Spleen (tissue), 11 donors: ENCODE measurements around the gene TUBA4B. TPM values are rescaled to one million over a fixed set of nuclear protein-coding genes. Genes with fewer than 3 reads are reported as not detected.

Source experiments
- DNase-seq: peaks from one replicate; pipeline ENCODE4 v3.0.0-alpha.2; 2020
- H3K27ac ChIP-seq, 8 donors: fragments of 200-600 bp; sonication (generic) in 7 of 8; 1 replicate in 4 of 8; 2 replicates in 4 of 8; pipeline versions ENCODE4 v1.5.0 to v1.8.0; 2016 to 2021; ENCODE audit warnings: inconsistent platforms in 4 of 8, mild to moderate bottlenecking in 4 of 8, moderate library complexity in 1 of 8
- H3K27me3 ChIP-seq, 7 donors: fragments of 200-600 bp; sonication (generic) in 6 of 7; replicated peaks in 1 of 7; 1 replicate in 4 of 7; 2 replicates in 3 of 7; pipeline versions ENCODE4 v1.5.0 to v1.8.0; 2016 to 2021; ENCODE audit warnings: inconsistent platforms in 3 of 7, mild to moderate bottlenecking in 1 of 7
- H3K36me3 ChIP-seq, 6 donors: fragments of 200-600 bp; sonication (generic) in 5 of 6; 1 replicate in 4 of 6; 2 replicates in 2 of 6; pipeline versions ENCODE4 v1.5.0 to v1.8.0; 2016 to 2021; ENCODE audit warnings: inconsistent platforms in 2 of 6
- H3K4me1 ChIP-seq, 6 donors: fragments of 200-600 bp; sonication (generic) in 5 of 6; 1 replicate in 3 of 6; 2 replicates in 3 of 6; pipeline versions ENCODE4 v1.5.0 to v1.8.0; 2016 to 2021; ENCODE audit warnings: inconsistent platforms in 3 of 6
- H3K4me3 ChIP-seq, 8 donors: fragments of 200-600 bp; sonication (generic) in 7 of 8; 1 replicate in 4 of 8; 2 replicates in 4 of 8; pipeline versions ENCODE4 v1.5.0 to v1.8.0; 2016 to 2021; ENCODE audit warnings: inconsistent platforms in 4 of 8, mild to moderate bottlenecking in 4 of 8, moderate library complexity in 2 of 8
- H3K9me3 ChIP-seq, 8 donors: fragments of 200-600 bp; sonication (generic) in 7 of 8; 1 replicate in 4 of 8; 2 replicates in 4 of 8; pipeline versions ENCODE4 v1.5.0 to v1.8.0; 2016 to 2021; ENCODE audit warnings: inconsistent platforms in 4 of 8
- CTCF ChIP-seq, 11 experiments: fragments of 200-600 bp in 7 of 11; fragments of 450-650 bp in 4 of 11; sonication (generic) in 4 of 11; IDR thresholded peaks in 8 of 11; conservative IDR thresholded peaks in 3 of 11; 1 replicate in 7 of 11; 2 replicates in 4 of 11; pipeline versions ENCODE4 v1.4.0 to v1.8.0; 2016 to 2021; ENCODE audit warnings: antibody characterized with exemption in 11 of 11, inconsistent platforms in 4 of 11, mild to moderate bottlenecking in 1 of 11
- POLR2A ChIP-seq, 3 donors: fragments of 450-650 bp; IDR thresholded peaks; one replicate each; pipeline ENCODE4 v1.5.1; 2017; ENCODE audit warnings: antibody characterized with exemption in 3 of 3, mild to moderate bottlenecking in 1 of 3
- POLR2AphosphoS5 ChIP-seq, 3 donors: sonication (generic); formaldehyde crosslinking; IDR thresholded peaks; one replicate each; pipeline ENCODE4 v1.5.1; 2017; ENCODE audit warnings: antibody characterized with exemption in 3 of 3
- WGBS, 5 donors: extraction: QIAGEN DNeasy Blood & Tissue Kit in 3 of 5; methylation state at CpG; one replicate each; pipeline versions ENCODE4 v1.1.5 to v1.1.7; 2013 to 2018; 5-methylcytosine and 5-hydroxymethylcytosine counted together
- intact Hi-C: fragments of 100-400 bp; cut with DNase I; formaldehyde crosslinking; loops from one replicate; pipeline ENCODE4 v1.15.0; 2023; ENCODE audit warnings: low total_unique reads
- polyA plus RNA-seq, 3 donors: library from polyadenylated mRNA; stranded (reverse); fragments of 200-250 nt; gene quantifications; one replicate each; pipeline ENCODE4 v1.2.1, GENCODE V29; 2013
- total RNA-seq, 7 donors: library from RNA; depleted of rRNA in 3 of 7; stranded (reverse); fragments of >200 nt in 3 of 7; fragmentation: NEBNext Ultra II Directional in 4 of 7; extraction: Animal tissue kit (Norgen Biotek cat#: 25700) in 4 of 7; gene quantifications; one replicate each; pipeline versions ENCODE4 v1.1.0 to v1.2.1, GENCODE V29; 2016 to 2021
- donor health status: healthy with polysubstance abuse.
- donor health status: DM: no; HTN: no; CAD: no; lungs with moderate emphysema.
- donor health status: DM: no; HTN: no; CAD: no.
- donor health status: Bipolar disorder and iron deficiency.
- donor health status: healthy.
- donor health status: DM: no; HTN: no; CAD: no.
- donor health status: DM: yes; HTN: yes; CAD: no.

TUBA4B gene
- total and polyA plus RNA-seq, 10 donors = not detected

DNA sequence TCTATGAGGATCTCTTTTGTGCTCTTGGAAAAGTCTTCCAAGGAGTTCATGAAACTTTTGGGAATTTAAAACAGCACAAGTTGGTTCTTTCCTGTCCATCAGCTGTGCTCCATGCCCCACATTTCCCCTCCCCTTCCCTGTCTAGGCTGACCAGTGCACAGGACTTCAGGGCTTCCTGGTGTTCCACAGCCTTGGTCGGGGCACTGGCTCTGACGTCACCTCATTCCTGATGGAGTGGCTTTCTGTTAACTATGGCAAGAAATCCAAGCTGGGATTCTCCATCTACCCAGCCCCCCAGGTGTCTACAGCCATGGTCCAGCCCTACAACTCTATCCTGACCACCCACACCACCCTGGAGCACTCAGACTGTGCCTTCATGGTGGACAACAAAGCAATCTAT lies 18.0 kb downstream of the TUBA4B start:
- intact Hi-C loops = no loop called here
- no peak overlapping the region for H3K27ac ChIP-seq

GRCh38 chr2:219272356-219272755 lies 19.3 kb downstream of the TUBA4B start:
- Histone ChIP-seq H3K4me1 (peaks cover 0 to 26% (median 15%) of the 10 kb centered on the region in 6 donors), H3K27me3 (no peaks in the 10 kb centered on the region), H3K4me3 (no peak overlapping the region), H3K27ac (no peak overlapping the region), H3K9me3 (no peaks in the 10 kb centered on the region), H3K36me3 (no peaks in the 10 kb centered on the region)
- DNase-seq = no peak
- TF ChIP-seq POLR2A (IDR thresholded peaks at IDR 0.05) = no peak
- TF ChIP-seq POLR2AphosphoS5 (IDR thresholded peaks at IDR 0.05) = no peak
- no peak for TF ChIP-seq CTCF (IDR thresholded peaks at IDR 0.05 in 8 of 11, conservative IDR thresholded peaks at IDR 0.05 in 3 of 11)
- intact Hi-C loops = no loop called here
- 80 to 87% (median 86%) methylated on average over 4 of the region's 4 CpGs for WGBS, 5 donors

More for the DNA sequence above, 18.0 kb downstream of the TUBA4B start:
- WGBS, 5 donors = 61 to 78% (median 74%) methylated on average over 2 of the region's 2 CpGs
- H3K27me3 ChIP-seq = no peaks in the 10 kb centered on the region
- H3K36me3 ChIP-seq = no peaks in the 10 kb centered on the region
- no peaks in the 10 kb centered on the region for H3K9me3 ChIP-seq
- peaks cover 0 to 22% (median 10%) of the 10 kb centered on the region in 6 donors for H3K4me1 ChIP-seq
- H3K4me3 ChIP-seq = no peak overlapping the region
- TF ChIP-seq POLR2AphosphoS5 (IDR thresholded peaks at IDR 0.05) = no peak
- no peak for TF ChIP-seq POLR2A (IDR thresholded peaks at IDR 0.05)
- TF ChIP-seq CTCF (IDR thresholded peaks at IDR 0.05 in 8 of 11, conservative IDR thresholded peaks at IDR 0.05 in 3 of 11) = no peak
- no peak for DNase-seq

DNA sequence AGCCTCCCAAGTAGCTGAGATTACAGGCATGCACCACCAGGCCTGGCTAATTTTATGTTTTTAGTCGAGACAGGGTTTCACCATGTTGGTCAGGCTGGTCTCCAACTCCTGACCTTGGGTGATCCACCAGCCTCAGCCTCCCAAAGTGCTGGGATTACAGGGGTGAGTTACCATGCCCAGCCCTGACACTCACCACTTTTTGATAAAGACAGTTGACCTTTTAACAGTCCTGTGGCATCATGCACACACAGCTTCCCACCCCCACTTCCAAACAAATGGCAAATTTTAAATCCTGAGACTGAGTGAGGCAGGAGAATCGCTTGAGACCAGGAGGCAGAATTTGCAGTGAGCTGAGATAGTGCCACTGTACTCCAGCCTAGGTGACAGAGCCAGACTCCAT lies 20.0 kb downstream of the TUBA4B start:
- 65 to 81% (median 73%) methylated on average over 2 of the region's 2 CpGs for WGBS, 5 donors
- Histone ChIP-seq H3K4me1 (peaks cover 6 to 32% (median 22%) of the 10 kb centered on the region in 6 donors), H3K9me3 (no peaks in the 10 kb centered on the region), H3K27ac (no peak overlapping the region), H3K36me3 (no peaks in the 10 kb centered on the region), H3K27me3 (no peaks in the 10 kb centered on the region), H3K4me3 (no peak overlapping the region)
- TF ChIP-seq CTCF (IDR thresholded peaks at IDR 0.05 in 8 of 11, conservative IDR thresholded peaks at IDR 0.05 in 3 of 11) = no peak
- no peak for TF ChIP-seq POLR2A (IDR thresholded peaks at IDR 0.05)
- TF ChIP-seq POLR2AphosphoS5 (IDR thresholded peaks at IDR 0.05) = no peak
- no peak for DNase-seq
- intact Hi-C loops = no loop called here

DNA sequence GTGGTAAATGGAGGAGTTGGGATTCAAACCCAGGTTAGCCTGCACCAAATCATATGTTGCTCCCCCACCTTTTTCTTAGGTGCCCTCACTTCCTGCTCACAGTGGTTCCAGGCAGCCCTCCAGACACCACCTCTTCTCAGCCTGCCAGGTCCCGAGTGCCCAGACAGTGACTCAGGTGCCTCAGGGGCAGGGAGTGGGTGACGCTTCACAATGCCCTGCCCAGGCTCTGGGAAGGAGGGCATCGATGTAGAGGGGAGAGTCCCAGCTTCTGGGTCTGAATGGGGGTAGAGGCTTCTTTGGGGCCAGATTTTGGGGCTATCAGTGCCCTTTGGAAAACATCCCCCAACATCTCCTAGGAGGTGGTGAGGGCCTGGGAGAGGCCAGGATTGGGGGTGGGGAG lies 20.9 kb downstream of the TUBA4B start:
- no peaks in the 10 kb centered on the region for H3K27me3 ChIP-seq
- no peaks in the 10 kb centered on the region for H3K36me3 ChIP-seq
- TF ChIP-seq CTCF (IDR thresholded peaks at IDR 0.05 in 8 of 11, conservative IDR thresholded peaks at IDR 0.05 in 3 of 11) (no peak), POLR2A (IDR thresholded peaks at IDR 0.05) (no peak), POLR2AphosphoS5 (IDR thresholded peaks at IDR 0.05) (no peak)
- WGBS, 5 donors = 86 to 100% (median 92%) methylated on average over 1 to 3 of the region's 3 CpGs
- no peak overlapping the region for H3K4me3 ChIP-seq
- H3K9me3 ChIP-seq = no peaks in the 10 kb centered on the region
- peaks cover 14 to 37% (median 31%) of the 10 kb centered on the region in 6 donors for H3K4me1 ChIP-seq
- H3K27ac ChIP-seq = no peak overlapping the region
- intact Hi-C loops = no loop called here
- no peak for DNase-seq
